Stimulated activated memory B cell treated with anti-CD40 and anti-IgM and Interleukin-4, amounts not matched to agents 10 μg/mL and 1 μg/mL and 100 μg/mL, for 72 hours (primary cell): Measurements from ENCODE around the gene SPIRE2.

Experiments
- ATAC-seq: fragments of 150-1000 bp; cut with Tn5 transposase; 2 replicates; pipeline ENCODE4 v1.10.0; 2021
- H3K27ac Mint-ChIP-seq: one replicate; pipeline ENCODE4 v1.8.0; 2022; ENCODE audit warnings: mild to moderate bottlenecking, mixed read lengths
- H3K27me3 Mint-ChIP-seq: one replicate; pipeline ENCODE4 v1.8.0; 2022; ENCODE audit warnings: mixed read lengths
- H3K36me3 Mint-ChIP-seq: one replicate; pipeline ENCODE4 v1.8.0; 2022; ENCODE audit warnings: mixed read lengths
- H3K4me1 Mint-ChIP-seq: one replicate; pipeline ENCODE4 v1.8.0; 2022; ENCODE audit warnings: mixed read lengths
- H3K4me3 Mint-ChIP-seq: one replicate; pipeline ENCODE4 v1.8.0; 2022; ENCODE audit warnings: mild to moderate bottlenecking, moderate library complexity, mixed read lengths
- H3K9me3 Mint-ChIP-seq: one replicate; pipeline ENCODE4 v1.8.0; 2022; ENCODE audit warnings: mixed read lengths

SPIRE2 gene

DNA sequence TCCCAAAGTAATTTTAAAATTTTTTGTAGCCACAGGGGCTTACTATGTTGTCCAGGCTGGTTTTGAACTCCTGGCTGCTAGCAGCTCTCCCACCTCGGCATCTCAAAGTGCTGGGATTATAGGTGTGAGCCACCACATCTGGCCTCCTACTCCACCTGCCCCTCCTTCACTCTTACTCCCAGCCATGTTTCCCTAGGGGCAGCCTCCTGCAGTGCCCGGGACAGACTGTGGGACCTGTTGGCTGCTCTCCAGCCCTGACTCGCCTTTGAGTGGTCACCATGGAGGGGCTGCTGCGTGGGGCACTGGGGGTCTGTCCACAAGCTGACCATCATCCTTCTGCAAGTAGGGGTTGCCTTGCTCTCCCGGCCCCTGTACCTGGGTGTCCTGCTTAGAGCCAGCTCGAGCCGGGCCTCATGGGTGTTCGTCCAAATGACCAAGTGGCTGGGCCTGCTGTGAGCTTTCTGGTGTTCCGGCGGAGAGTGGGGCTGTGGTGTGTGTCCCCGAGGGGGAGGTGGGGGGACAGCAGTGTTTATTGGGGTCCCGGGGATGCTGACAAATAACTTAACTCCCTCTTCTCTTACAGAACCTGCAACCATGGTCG, 16.6 kb downstream of the SPIRE2 start:
- ATAC-seq, result no peak
- Mint-ChIP-seq H3K4me1 (peaks cover 24% of the 10 kb centered on the region), H3K4me3 (no peak overlapping the region), H3K9me3 (no peaks in the 10 kb centered on the region), H3K27me3 (peaks cover 27% of the 10 kb centered on the region), H3K36me3 (no peaks in the 10 kb centered on the region), H3K27ac (no peak overlapping the region)

DNA sequence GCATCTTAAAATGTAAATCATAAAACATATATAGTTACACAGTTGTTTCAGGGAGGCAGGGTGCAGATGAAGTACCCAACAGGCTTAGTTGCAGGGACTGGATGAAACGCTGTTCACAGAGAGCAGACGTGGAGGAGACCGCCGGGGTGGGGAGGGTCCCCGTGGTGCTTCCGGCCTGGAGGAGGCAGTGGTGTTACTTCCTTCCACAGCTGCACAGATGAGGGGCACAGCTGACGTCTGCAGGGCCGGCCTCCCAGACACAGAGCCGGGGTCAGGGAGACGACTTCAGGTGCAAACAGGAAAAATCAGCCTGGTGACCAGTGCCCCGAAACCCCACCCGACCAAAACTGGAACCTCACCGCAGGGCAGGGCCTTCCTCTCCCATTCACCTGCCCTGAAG, 17.1 kb downstream of the SPIRE2 start:
- no peak overlapping the region for H3K4me3 Mint-ChIP-seq
- peak; percentile 50 for ATAC-seq
- H3K9me3 Mint-ChIP-seq, result no peaks in the 10 kb centered on the region
- H3K4me1 Mint-ChIP-seq, result peaks cover 24% of the 10 kb centered on the region
- H3K27me3 Mint-ChIP-seq, result peaks cover 27% of the 10 kb centered on the region
- H3K27ac Mint-ChIP-seq, result no peak overlapping the region
- H3K36me3 Mint-ChIP-seq, result no peaks in the 10 kb centered on the region

DNA sequence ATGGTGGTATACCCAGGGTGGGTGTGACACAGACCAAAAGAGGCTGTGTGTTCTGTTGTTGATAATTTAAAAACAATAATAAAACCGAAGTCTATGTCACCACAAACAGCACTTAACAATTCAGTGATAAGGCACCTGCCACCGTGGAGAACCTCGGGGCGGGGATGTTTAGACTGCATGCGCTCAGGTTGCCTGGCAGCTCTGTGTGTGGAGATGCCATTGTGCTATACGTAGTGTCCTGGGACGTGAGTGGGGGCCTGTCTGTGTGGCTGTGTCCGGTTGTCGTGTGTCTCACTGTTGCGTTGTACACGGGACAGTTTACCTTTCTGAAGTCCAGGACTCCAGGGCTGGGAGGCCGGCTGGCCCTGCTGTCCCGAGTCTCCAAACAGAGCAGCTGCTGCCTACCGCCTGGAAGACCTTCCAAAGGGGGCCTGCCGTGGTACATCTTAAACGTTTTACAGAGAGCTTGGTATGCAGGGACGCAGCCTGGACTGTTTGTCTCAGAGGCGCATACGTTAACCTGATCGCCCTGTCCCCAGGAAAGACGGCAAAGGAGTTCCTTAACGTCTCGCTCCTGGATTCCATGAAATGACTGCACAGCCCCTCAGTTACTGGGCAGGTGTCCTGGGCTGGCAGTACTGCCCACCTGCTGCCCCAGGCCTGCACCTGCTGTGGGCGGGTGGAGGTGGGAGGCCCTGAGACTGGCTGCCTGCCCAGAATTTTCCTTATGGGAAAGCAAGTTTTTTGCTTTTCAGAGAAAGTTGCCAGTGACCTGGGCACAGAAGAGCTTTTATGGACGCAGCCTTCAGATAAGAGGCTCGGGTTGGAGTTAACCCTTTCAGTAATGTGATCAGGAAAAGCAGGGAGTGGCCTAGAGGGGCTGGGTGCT, 19.0 kb downstream of the SPIRE2 start:
- Mint-ChIP-seq H3K27me3 (peaks cover 36% of the 10 kb centered on the region), H3K27ac (no peak overlapping the region), H3K4me1 (peaks cover 17% of the 10 kb centered on the region), H3K4me3 (no peak overlapping the region), H3K36me3 (no peaks in the 10 kb centered on the region), H3K9me3 (no peaks in the 10 kb centered on the region)
- ATAC-seq, result no peak

DNA sequence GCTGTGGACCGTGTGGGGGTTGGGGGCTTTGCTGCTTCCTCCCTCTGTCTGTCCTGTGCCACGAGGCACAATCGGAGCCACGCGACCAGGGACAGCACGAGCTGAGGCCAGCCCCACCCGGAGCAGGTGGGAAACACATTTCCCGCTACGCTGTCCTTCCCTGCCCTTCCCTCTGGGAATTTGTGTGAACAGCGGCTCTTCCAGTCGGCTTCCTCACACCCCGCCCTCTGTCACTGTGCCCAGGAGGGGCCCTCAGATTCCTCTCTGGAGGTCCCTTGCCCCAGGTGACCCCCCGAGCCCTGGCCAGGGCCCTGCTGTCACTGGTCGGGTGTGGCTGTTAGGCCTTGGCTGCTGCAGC, 19.6 kb downstream of the SPIRE2 start:
- Mint-ChIP-seq H3K36me3 (no peaks in the 10 kb centered on the region), H3K4me3 (no peak overlapping the region), H3K9me3 (no peaks in the 10 kb centered on the region), H3K4me1 (peaks cover 17% of the 10 kb centered on the region), H3K27ac (no peak overlapping the region), H3K27me3 (peaks cover 41% of the 10 kb centered on the region)
- ATAC-seq, result no peak

DNA sequence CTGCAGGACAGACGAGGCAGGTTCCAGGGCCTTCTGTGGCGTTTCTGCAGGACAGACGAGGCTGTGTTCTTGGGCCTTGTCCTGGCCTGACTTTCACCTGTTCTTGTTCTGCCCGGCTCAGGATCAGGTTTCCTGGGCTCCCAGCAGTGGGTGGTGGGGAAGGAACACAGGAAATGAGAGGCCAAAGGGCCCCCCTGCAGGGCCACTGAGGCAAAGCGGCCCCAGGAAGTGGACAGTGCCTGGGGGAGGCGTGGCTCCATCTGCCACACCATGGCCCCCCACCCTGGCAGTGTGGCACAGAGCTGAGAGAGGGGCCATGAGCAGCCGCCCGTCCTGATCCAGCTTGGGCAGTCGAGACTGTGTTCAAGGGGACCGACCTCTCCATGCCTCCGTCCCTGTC, 20.7 kb downstream of the SPIRE2 start:
- no peaks in the 10 kb centered on the region for H3K9me3 Mint-ChIP-seq
- no peaks in the 10 kb centered on the region for H3K36me3 Mint-ChIP-seq
- no peak for ATAC-seq
- no peak overlapping the region for H3K27ac Mint-ChIP-seq
- peaks cover 17% of the 10 kb centered on the region for H3K4me1 Mint-ChIP-seq
- peaks cover 49% of the 10 kb centered on the region for H3K27me3 Mint-ChIP-seq
- no peak overlapping the region for H3K4me3 Mint-ChIP-seq

DNA sequence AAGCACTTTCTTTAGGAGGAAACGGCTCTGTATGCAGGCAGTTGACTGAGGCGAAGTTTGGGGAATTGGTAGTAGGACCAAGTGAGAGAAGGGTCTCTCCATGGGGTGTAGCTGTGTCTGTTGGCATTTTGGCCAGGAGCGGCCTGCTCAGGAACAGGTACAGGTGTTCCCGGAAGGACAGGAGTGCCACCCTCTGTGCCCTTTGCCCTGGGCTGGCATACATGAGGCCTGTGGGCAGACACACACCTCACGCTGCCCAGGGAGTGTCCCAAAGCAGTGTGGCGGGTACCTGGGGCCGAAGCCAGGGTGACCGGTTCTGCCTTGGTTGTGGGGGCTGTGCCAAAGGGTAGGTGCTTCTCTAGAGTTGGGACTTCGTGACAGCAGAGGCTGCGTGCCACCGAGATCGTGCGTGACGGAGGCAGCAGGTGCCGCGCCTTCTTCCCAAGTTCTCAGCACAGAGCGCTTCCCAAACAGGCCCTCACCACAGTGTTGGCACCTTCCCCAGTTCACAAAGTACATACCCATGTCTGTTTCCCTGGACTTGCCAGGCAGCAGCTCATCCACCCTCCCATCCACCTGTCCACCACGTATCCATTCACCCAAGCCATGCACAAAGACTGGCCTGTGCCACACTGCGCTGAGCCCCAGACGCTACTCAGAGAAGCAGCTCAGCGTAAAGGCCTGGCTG, 25.2 kb downstream of the SPIRE2 start:
- H3K27ac Mint-ChIP-seq, result no peak overlapping the region
- peaks cover 39% of the 10 kb centered on the region for H3K27me3 Mint-ChIP-seq
- ATAC-seq, result no peak
- H3K4me3 Mint-ChIP-seq, result no peak overlapping the region
- no peaks in the 10 kb centered on the region for H3K36me3 Mint-ChIP-seq
- no peaks in the 10 kb centered on the region for H3K9me3 Mint-ChIP-seq
- H3K4me1 Mint-ChIP-seq, result no peaks in the 10 kb centered on the region

DNA sequence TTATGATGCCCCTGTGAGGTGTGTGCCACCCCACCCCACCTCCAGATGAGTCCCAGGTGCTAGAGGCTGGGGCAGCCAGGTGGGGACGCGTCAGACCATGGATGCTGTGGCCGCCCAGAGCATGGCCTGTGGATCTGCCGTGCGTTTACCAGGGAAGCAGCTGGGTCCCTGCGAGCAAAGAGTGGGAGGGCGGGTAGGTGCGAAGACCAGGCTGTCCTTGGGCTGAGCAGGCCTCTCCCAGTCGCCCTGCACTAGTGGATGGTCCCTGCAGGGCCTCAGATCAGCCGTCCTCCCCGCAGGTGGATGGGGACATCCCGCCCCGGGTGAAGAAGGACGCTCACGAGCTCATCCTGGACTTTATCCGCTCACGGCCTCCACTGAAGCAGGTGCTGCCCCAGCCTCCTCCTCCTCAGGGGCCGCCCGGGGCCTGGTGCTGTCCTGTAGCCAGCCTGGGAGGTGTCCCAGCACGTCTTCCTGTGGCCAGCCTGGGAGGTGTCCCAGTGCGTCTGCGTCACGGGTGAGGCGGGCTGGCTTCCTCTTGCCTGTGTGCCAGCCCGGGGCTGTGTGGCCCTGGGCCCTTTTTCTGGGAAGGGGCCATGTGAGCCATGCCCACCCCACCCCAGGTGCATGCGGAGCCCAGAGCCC, 27.1 kb downstream of the SPIRE2 start:
- Mint-ChIP-seq H3K9me3 (no peaks in the 10 kb centered on the region), H3K27me3 (peaks cover 50% of the 10 kb centered on the region)
- ATAC-seq, result no peak

DNA sequence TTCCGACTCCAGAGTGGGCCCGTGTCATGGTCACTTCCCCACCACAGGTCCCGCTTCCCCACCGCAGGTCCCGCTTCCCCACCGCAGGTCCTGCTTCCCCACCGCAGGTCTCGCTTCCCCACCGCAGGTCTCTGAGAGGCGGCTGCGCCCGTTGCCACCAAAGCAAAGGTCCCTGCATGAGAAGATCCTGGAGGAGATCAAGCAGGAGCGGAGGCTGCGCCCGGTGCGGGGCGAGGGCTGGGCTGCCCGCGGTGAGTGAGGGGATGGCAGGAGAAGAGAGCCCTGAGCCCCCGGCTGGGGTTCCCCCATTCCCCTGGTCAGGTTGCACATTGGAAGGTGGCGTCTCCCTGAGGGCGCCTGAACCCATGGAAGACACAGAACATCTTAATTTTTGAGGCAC, 27.7 kb downstream of the SPIRE2 start:
- no peak for ATAC-seq
- peaks cover 55% of the 10 kb centered on the region for H3K27me3 Mint-ChIP-seq
- H3K27ac Mint-ChIP-seq, result no peak overlapping the region
- H3K36me3 Mint-ChIP-seq, result no peaks in the 10 kb centered on the region
- peaks cover 8% of the 10 kb centered on the region for H3K4me1 Mint-ChIP-seq
- no peaks in the 10 kb centered on the region for H3K9me3 Mint-ChIP-seq
- H3K4me3 Mint-ChIP-seq, result no peak overlapping the region

More for the DNA sequence above, 27.1 kb downstream of the SPIRE2 start:
- no peak overlapping the region for H3K27ac Mint-ChIP-seq
- H3K4me3 Mint-ChIP-seq, result no peak overlapping the region
- H3K36me3 Mint-ChIP-seq, result no peaks in the 10 kb centered on the region
- peaks cover 2% of the 10 kb centered on the region for H3K4me1 Mint-ChIP-seq

DNA sequence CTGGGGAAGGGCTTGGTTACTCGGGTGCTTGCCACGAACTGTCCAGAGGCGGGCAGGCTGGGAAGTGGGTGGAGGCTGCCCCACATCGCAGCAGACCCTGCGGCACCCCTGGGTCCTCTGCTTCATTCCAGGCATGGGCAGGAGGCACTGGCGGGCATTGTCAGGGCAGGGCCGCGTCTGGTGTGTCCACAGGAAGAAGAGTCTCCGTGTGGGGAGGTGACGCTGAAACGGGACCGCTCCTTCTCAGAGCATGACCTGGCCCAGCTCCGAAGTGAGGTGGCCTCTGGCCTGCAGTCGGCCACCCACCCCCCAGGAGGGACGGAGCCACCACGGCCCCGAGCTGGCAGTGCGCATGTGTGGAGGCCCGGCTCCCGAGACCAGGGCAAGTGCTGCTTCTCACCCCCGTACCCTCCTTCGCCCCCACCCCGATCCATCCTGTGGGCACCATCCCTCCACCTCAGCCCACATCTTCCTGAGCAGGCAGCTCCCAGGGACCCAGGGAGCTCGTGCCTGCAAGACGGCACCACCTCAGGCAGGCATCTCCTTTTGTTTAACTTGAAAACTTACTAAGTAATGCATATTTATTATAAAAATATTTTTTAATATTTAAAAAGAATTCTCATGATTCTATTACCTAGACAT, 30.8 kb downstream of the SPIRE2 start:
- no peak for ATAC-seq
- no peaks in the 10 kb centered on the region for H3K36me3 Mint-ChIP-seq
- no peak overlapping the region for H3K27ac Mint-ChIP-seq
- H3K27me3 Mint-ChIP-seq, result peaks cover 34% of the 10 kb centered on the region
- H3K9me3 Mint-ChIP-seq, result no peaks in the 10 kb centered on the region
- peaks cover 27% of the 10 kb centered on the region for H3K4me1 Mint-ChIP-seq
- H3K4me3 Mint-ChIP-seq, result no peak overlapping the region

DNA sequence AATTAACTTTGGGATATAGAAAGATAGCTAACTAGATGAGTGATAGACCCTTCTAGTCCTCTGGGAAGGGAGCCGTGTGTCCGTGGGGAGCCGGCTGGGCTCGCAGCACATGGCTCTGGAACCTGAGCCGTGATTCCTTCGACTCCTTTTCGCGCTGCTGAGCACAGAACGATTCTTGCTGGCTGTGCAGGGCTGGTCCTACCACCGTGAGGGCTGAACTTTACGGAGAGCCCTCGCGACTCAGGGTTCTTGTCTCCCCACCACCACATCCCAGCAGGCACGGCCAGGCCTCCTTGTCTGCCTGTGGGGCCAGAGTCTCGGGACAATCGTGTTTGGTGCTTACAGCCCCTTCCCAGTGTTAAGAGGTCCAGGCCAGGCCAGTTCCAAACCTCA, 31.3 kb downstream of the SPIRE2 start:
- peaks cover 32% of the 10 kb centered on the region for H3K4me1 Mint-ChIP-seq

DNA sequence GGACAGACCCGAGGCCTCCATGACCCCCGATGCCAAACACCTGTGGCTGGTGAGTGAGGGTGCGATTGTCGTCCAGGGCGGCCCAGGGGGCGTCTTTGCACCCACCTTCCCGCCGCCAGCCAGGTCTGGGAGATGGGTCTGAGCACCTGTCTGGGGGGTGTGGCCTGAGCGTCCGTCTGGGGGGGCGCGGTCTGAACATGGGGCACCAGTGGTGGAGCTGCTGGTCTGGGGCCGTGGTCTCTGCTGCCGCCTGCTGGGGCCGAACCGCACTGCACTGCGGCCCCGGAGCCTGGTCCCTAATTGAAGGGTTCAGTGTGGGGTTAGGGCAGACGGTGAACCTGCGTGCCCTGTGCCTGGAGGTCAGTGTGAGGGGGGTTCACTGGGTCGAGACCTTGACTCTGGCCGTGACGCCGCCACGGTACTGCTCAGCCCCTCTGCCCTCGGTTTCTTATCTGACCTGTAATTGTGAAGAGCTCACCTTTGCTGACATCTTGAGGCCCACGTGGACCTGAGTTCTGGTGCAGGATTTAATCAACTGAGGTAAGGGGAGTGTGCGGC, 32.6 kb downstream of the SPIRE2 start:
- Mint-ChIP-seq H3K4me3 (no peak overlapping the region), H3K36me3 (no peaks in the 10 kb centered on the region), H3K4me1 (peaks cover 39% of the 10 kb centered on the region), H3K27ac (no peak overlapping the region), H3K9me3 (no peaks in the 10 kb centered on the region), H3K27me3 (peaks cover 34% of the 10 kb centered on the region)
- ATAC-seq, result peak; percentile 82

More for the DNA sequence above, 31.3 kb downstream of the SPIRE2 start:
- H3K36me3 Mint-ChIP-seq, result no peaks in the 10 kb centered on the region
- H3K4me3 Mint-ChIP-seq, result no peak overlapping the region
- no peak for ATAC-seq
- H3K27me3 Mint-ChIP-seq, result peaks cover 34% of the 10 kb centered on the region
- no peaks in the 10 kb centered on the region for H3K9me3 Mint-ChIP-seq
- H3K27ac Mint-ChIP-seq, result no peak overlapping the region

DNA sequence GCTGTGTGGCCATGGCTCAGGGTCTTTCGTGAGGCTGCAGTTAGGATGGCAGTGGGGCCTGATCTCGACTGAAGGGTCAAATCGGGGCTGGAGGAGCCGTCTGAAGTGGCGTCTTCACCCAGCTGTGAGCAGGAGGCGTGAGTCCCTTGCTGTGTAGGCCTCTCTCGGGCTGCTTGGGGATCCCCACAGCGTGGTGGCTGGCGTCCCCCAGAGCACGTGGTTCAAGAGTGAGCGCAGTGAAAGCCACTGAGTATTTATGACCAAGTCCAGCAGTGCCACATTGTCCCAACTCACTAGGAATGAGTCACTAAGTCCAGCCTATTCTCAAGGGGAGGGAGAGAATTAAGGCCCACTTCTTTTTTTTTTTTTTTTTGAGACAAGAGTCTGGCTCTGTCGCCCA, 33.4 kb downstream of the SPIRE2 start:
- H3K27ac Mint-ChIP-seq, result no peak overlapping the region
- no peaks in the 10 kb centered on the region for H3K36me3 Mint-ChIP-seq
- H3K9me3 Mint-ChIP-seq, result no peaks in the 10 kb centered on the region
- H3K27me3 Mint-ChIP-seq, result peaks cover 34% of the 10 kb centered on the region
- peaks cover 39% of the 10 kb centered on the region for H3K4me1 Mint-ChIP-seq
- no peak overlapping the region for H3K4me3 Mint-ChIP-seq
- ATAC-seq, result no peak

DNA sequence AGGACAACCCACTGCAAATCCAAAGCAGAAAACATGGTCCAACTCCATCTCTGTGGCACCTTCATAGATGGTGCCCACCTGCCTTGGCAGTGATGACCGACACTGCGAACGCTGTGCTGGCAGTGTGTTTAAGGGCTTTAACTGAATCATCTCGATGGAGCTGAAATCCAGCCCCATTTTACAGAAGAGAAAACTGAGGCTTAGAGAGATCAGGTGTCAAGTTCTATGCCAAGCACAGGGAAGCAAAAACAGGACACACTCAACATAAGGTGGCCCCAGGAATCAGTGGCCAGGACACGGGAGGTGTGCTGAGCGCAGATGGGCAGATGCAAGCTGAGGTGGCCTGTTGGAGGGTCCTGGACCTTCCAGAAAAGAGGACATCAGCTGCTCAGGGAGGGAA, 34.5 kb downstream of the SPIRE2 start:
- H3K27ac Mint-ChIP-seq, result peak overlapping the region; percentile 67
- H3K4me1 Mint-ChIP-seq, result peaks cover 39% of the 10 kb centered on the region
- H3K27me3 Mint-ChIP-seq, result peaks cover 34% of the 10 kb centered on the region
- no peak overlapping the region for H3K4me3 Mint-ChIP-seq
- no peaks in the 10 kb centered on the region for H3K36me3 Mint-ChIP-seq
- H3K9me3 Mint-ChIP-seq, result no peaks in the 10 kb centered on the region
- no peak for ATAC-seq

DNA sequence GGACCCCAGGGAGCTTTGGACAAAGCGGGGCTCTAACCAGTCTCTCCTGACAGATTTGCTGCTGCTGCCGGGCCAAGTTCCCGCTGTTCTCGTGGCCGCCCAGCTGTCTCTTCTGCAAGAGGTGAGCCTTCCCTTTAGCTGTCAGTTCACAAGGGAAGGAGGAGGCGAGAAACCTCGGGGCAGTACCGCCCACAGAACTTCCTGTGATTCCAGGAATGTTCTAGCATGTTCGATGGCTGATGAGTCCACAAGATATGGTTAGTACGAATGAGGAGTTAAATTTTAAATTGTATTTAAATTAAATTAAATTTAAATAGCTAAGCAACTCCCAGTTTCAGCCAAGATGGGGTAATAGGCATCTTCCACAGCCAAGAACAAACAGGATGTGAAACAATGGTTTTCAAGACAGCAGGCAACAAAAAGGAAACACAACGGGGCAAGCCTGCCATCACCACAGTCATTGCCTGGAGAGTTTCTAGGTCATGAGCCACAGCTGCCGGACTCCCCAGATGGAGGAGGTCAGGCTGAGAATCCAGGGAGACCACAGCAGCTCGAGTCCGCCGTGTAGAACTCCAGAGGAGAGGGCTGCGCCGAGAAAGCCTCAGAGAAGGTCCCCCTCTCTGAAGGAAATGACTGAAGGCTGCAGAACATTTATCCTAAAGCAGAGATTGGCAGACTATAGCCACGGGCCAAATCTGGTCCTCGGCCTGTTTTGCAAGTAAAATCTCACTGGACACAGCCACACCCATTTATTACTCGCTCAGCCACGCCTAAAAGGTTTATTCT, 35.7 kb downstream of the SPIRE2 start:
- Mint-ChIP-seq H3K27me3 (peaks cover 22% of the 10 kb centered on the region), H3K9me3 (no peaks in the 10 kb centered on the region), H3K4me3 (peak overlapping the region; percentile 15), H3K27ac (peak overlapping the region; percentile 67), H3K36me3 (no peaks in the 10 kb centered on the region), H3K4me1 (peaks cover 39% of the 10 kb centered on the region)
- ATAC-seq, result peak; percentile 82
